Muscle of back (tissue), 13 donors: Measurements from ENCODE around the gene ATP9B. TPM values are rescaled to one million over a fixed set of nuclear protein-coding genes. Genes with fewer than 3 reads are reported as not detected.

Source experiments
- DNase-seq, 3 donors: peaks; one replicate each; pipeline versions ENCODE4 v3.0.0 to v3.0.0-alpha.2; 2013
- long read RNA-seq, 9 donors: transcript quantifications; one replicate each; lab custom pipeline, GENCODE V29; 2026
- polyA plus RNA-seq, 10 donors: library from polyadenylated mRNA; unstranded; fragments of 120-200 nt; gene quantifications; one replicate each; pipeline ENCODE4 v1.2.1, GENCODE V29; 2013; ENCODE audit not compliant: insufficient read length in 10 of 10

ATP9B gene
- polyA plus RNA-seq = 10 to 100 TPM; 11.8 to 27.6 (median 16.4) TPM
- long read RNA-seq, donor 1 = 0 reads
- long read RNA-seq, donor 2, full-length matches to known transcripts = 2 of 2 reads
- long read RNA-seq, donor 2, partial matches to known transcripts = 0 of 2 reads
- long read RNA-seq, donor 2, other reads (novel, unspliced or antisense) = 0 of 2 reads
- long read RNA-seq, donor 3 = 0 reads
- long read RNA-seq, donor 4 = 0 reads
- long read RNA-seq, donor 5, partial matches to known transcripts = 0 of 1 reads
- long read RNA-seq, donor 5, other reads (novel, unspliced or antisense) = 0 of 1 reads
- long read RNA-seq, donor 6, partial matches to known transcripts = 5 of 6 reads
- long read RNA-seq, donor 6, other reads (novel, unspliced or antisense) = 0 of 6 reads
- long read RNA-seq, donor 7 = 0 reads
- long read RNA-seq, donor 8 = 0 reads
- long read RNA-seq, donor 9, partial matches to known transcripts = 0 of 1 reads
- long read RNA-seq, donor 9, other reads (novel, unspliced or antisense) = 0 of 1 reads

GRCh38 chr18:79068937-79069716 is at the start of gene ATP9B:
ATP9B (plus strand) TSS chr18:79069394; CDS start chr18:79069411, 17 bp downstream.
- DNase-seq = peak; percentile 99 to 100 (median 99)

- no peak for DNase-seq
These were observed 49.3 kb upstream of the ATP9B start for GRCh38 chr18:79019881-79020280.

GRCh38 chr18:79022603-79023002 is 46.6 kb upstream of the ATP9B start:
- no peak for DNase-seq

GRCh38 chr18:79026491-79026890 is 42.7 kb upstream of the ATP9B start:
- no peak for DNase-seq

- peak; percentile 8 to 34 (median 9) for DNase-seq
These were observed 38.5 kb upstream of the ATP9B start for GRCh38 chr18:79030680-79031079.

- no peak for DNase-seq
These were observed 26.9 kb upstream of the ATP9B start for GRCh38 chr18:79042276-79042675.

- DNase-seq = no peak
These were observed 25.9 kb upstream of the ATP9B start for GRCh38 chr18:79043288-79043687.

GRCh38 chr18:79046522-79046921 is 22.7 kb upstream of the ATP9B start:
- DNase-seq = no peak

- no peak for DNase-seq
These were observed 21.5 kb upstream of the ATP9B start for GRCh38 chr18:79047556-79048244.

- DNase-seq = no peak
These were observed 21.0 kb upstream of the ATP9B start for GRCh38 chr18:79048245-79048632.

GRCh38 chr18:79049506-79049905 is 19.7 kb upstream of the ATP9B start:
- no peak for DNase-seq

- DNase-seq = no peak
These were observed 19.2 kb upstream of the ATP9B start for GRCh38 chr18:79050005-79050404.

- no peak for DNase-seq
These were observed 12.3 kb upstream of the ATP9B start for GRCh38 chr18:79056827-79057367.

- no peak for DNase-seq
These were observed 11.2 kb upstream of the ATP9B start for GRCh38 chr18:79058007-79058406.

- no peak for DNase-seq
These were observed 6.4 kb upstream of the ATP9B start for GRCh38 chr18:79062806-79063205.

- no peak for DNase-seq
These were observed 5.0 kb upstream of the ATP9B start for GRCh38 chr18:79064228-79064627.

GRCh38 chr18:79065802-79066201 is 3.4 kb upstream of the ATP9B start:
- no peak for DNase-seq

GRCh38 chr18:79067611-79068010 is 1.6 kb upstream of the ATP9B start:
- peak in 1 of 3 donors; percentile 10 for DNase-seq

GRCh38 chr18:79068341-79068936 is 755 bp upstream of the ATP9B start:
- peak in 1 of 3 donors; percentile 17 for DNase-seq

- DNase-seq = peak in 1 of 3 donors; percentile 11
These were observed 540 bp downstream of the ATP9B start for GRCh38 chr18:79069717-79070151.

GRCh38 chr18:79070486-79070885 is 1.3 kb downstream of the ATP9B start:
- no peak for DNase-seq
